SH-SY5Y (cell line): ENCODE data around the gene TAS1R2.

ENCODE experiments used
- GATA2 ChIP-seq: IDR thresholded peaks from 2 replicates; pipeline ENCODE4 v1.6.1; 2011; ENCODE audit warnings: mild to moderate bottlenecking, low read depth, low read length
- GATA3 ChIP-seq: IDR thresholded peaks from 2 replicates; pipeline ENCODE4 v1.6.1; 2011; ENCODE audit warnings: low read depth, mild to moderate bottlenecking, low read length, moderate library complexity

- TF ChIP-seq GATA2: no peak
- no peak for TF ChIP-seq GATA3
Measured at GRCh38 chr1:18803851-18804250, 55.6 kb downstream of the TAS1R2 start.
